ENCODE data around the gene XIRP2. TPM values are rescaled to one million over a fixed set of nuclear protein-coding genes. Genes with fewer than 3 reads are reported as not detected.

The XIRP2 gene
- total and polyA plus RNA-seq, 10 of the 15 experiments (the other 5 are each of a cell fraction or from before 2014, with no cell fraction given), result 0.03 TPM; not detected in 9

- intact Hi-C loops (cut with micrococcal nuclease; ENCODE audit: unreplicated experiment) (no loop called here), in situ Hi-C loops (cut with MboI) (no loop called here)
- Histone ChIP-seq H3K27ac (ENCODE audit: control insufficient read depth, insufficient read depth) (no peak overlapping the region), H3K9me3 (replicated peaks; ENCODE audit: control insufficient read depth, insufficient read depth, low read length) (no peaks in the 10 kb centered on the region), H3K4me2 (ENCODE audit: control insufficient read depth, insufficient read depth) (no peak overlapping the region), H3K4me3 (no peak overlapping the region), H3K9ac (ENCODE audit: control insufficient read depth, insufficient read depth, low read length) (no peak overlapping the region), H2AFZ (ENCODE audit: control insufficient read depth, low read depth, low read length) (no peak overlapping the region), H3K4me1 (ENCODE audit: control insufficient read depth, insufficient read depth, low read length) (no peaks in the 10 kb centered on the region), H3K79me2 (ENCODE audit: control insufficient read depth, insufficient read depth, low read length) (no peaks in the 10 kb centered on the region), H4K20me1 (ENCODE audit: control insufficient read depth, insufficient read depth) (no peaks in the 10 kb centered on the region), H3K27me3 (replicated peaks in 1 of 2; ENCODE audit: control insufficient read depth in 2 of 2, insufficient read depth in 2 of 2, low read length in 1 of 2) (no peaks in the 10 kb centered on the region), H3K36me3 (ENCODE audit: control insufficient read depth in 2 of 2, insufficient read depth in 2 of 2, low read length in 1 of 2) (no peaks in the 10 kb centered on the region)
- 23% methylated on average over 2 of the region's 2 CpGs for WGBS (ENCODE audit: insufficient coverage, insufficient replicate concordance, low lambda C conversion rate, missing lambda C conversion rate)
- ChIA-PET POLR2A (no interaction called here), RAD21 (ENCODE audit: unreplicated experiment) (no interaction called here), CTCF (no interaction called here), SMC1A (ENCODE audit: uncharacterized antibody, unreplicated experiment) (no interaction called here)
- DNase-seq (ENCODE audit: low read depth, low spot score) (no peak), FAIRE-seq (no peak), ATAC-seq (no peak)
- BruUV-seq (replicated peaks), result no TSS peak
- TF ChIP-seq ATF2 (IDR thresholded peaks at IDR 0.05; ENCODE audit: low read length) (no peak), MAX (IDR thresholded peaks at IDR 0.05; ENCODE audit: low read depth, low read length) (no peak), E2F4 (IDR thresholded peaks at IDR 0.05; ENCODE audit: low read depth, low read length) (no peak), RBBP5 (conservative IDR thresholded peaks at IDR 0.05) (no peak), POLR2A (IDR thresholded peaks at IDR 0.05; ENCODE audit: low read depth, low read length) (no peak), BACH1 (IDR thresholded peaks at IDR 0.05; ENCODE audit: borderline replicate concordance) (no peak), HSF1 (IDR thresholded peaks at IDR 0.05; ENCODE audit: low read depth, low read length) (no peak), ATF7 (IDR thresholded peaks at IDR 0.05; ENCODE audit: low read depth) (no peak), ZNF217 (IDR thresholded peaks at IDR 0.05) (no peak), NKRF (conservative IDR thresholded peaks at IDR 0.05) (no peak), RCOR1 (conservative IDR thresholded peaks at IDR 0.05; ENCODE audit: low read depth, low read length) (no peak), BCL11A (IDR thresholded peaks at IDR 0.05; ENCODE audit: low read depth, low read length) (no peak), MTA2 (IDR thresholded peaks at IDR 0.05; ENCODE audit: low read depth) (no peak), GABPA (IDR thresholded peaks at IDR 0.05; ENCODE audit: low read depth) (no peak), JUND (IDR thresholded peaks at IDR 0.05; ENCODE audit: low read depth, low read length) (no peak)
These were observed 130.3 kb downstream of the XIRP2 start for GRCh38 chr2:167018590-167018989.
